K562 (cell line): ENCODE results near the gene PDE6G. TPM values are rescaled to one million over a fixed set of nuclear protein-coding genes. Genes with fewer than 3 reads are reported as not detected.

Source experiments
- ARID1B ChIP-seq: fragments of 450-650 bp; IDR thresholded peaks from 2 replicates; pipeline ENCODE4 v1.6.1; 2016; ENCODE audit warnings: antibody characterized with exemption, mild to moderate bottlenecking, inconsistent platforms
- ATF6 ChIP-seq: sonication (generic); formaldehyde crosslinking; IDR thresholded peaks from 2 replicates; pipeline ENCODE4 v1.4.0; 2020; ENCODE audit warnings: mild to moderate bottlenecking, missing genetic modification reagents
- FIP1L1 ChIP-seq: fragments of 200-400 bp; formaldehyde crosslinking; IDR thresholded peaks from 2 replicates; pipeline ENCODE4 v1.6.1; 2018; ENCODE audit warnings: mild to moderate bottlenecking, low read depth, low read length; ENCODE audit not compliant: poor library complexity, severe bottlenecking
- JUND ChIP-seq, 2 experiments: IDR thresholded peaks; 2 replicates in 1 of 2; 3 replicates in 1 of 2; pipeline ENCODE4 v1.6.1; 2011; ENCODE audit warnings: borderline replicate concordance in 2 of 2, low read depth in 2 of 2, low read length in 2 of 2, improper control_type of control experiment in 1 of 2, missing biosample characterization in 1 of 2, missing genetic modification characterization in 1 of 2, missing genetic modification reagents in 1 of 2
- KDM4B ChIP-seq, 2 experiments: fragments of 450-650 bp in 1 of 2; sonication (generic) in 1 of 2; IDR thresholded peaks; 2 replicates each; pipeline ENCODE4 v1.6.1; 2016 to 2017; ENCODE audit warnings: borderline replicate concordance in 2 of 2, antibody characterized with exemption in 1 of 2, low read depth in 1 of 2, mild to moderate bottlenecking in 1 of 2
- KDM5B ChIP-seq: fragments of 200-600 bp; sonication (generic); IDR thresholded peaks from 2 replicates; pipeline ENCODE4 v1.6.1; 2012; ENCODE audit warnings: low read depth, mild to moderate bottlenecking, moderate library complexity, low read length, control low read depth, inconsistent platforms; ENCODE audit not compliant: insufficient replicate concordance
- MLLT1 ChIP-seq, 2 experiments: fragments of 450-650 bp; IDR thresholded peaks; 2 replicates each; pipeline ENCODE4 v1.6.1; 2016
- POLR2B ChIP-seq: fragments of 450-650 bp; IDR thresholded peaks from 2 replicates; pipeline ENCODE4 v1.6.1; 2018; ENCODE audit warnings: low read depth; ENCODE audit not compliant: partially characterized antibody
- RB1 ChIP-seq: fragments of 450-650 bp; IDR thresholded peaks from 2 replicates; pipeline ENCODE4 v1.6.1; 2017; ENCODE audit warnings: low read depth, mild to moderate bottlenecking
- REST ChIP-seq, 2 experiments: fragments of 450-650 bp; formaldehyde crosslinking in 1 of 2; IDR thresholded peaks; 2 replicates each; pipeline versions ENCODE4 v1.4.0 to v1.6.1; 2014 to 2020; ENCODE audit warnings: mild to moderate bottlenecking in 2 of 2, borderline replicate concordance in 1 of 2, low read depth in 1 of 2
- TAF7 ChIP-seq: fragments of 450-650 bp; IDR thresholded peaks from 2 replicates; pipeline ENCODE4 v1.6.1; 2016; ENCODE audit warnings: missing genetic modification characterization, missing compliant biosample characterization
- TBP ChIP-seq: optimal IDR thresholded peaks from 2 replicates; pipeline ENCODE3; 2011; ENCODE audit warnings: low read depth, low read length, improper control_type of control experiment
- ZNF695 ChIP-seq: fragments of 450-650 bp; formaldehyde crosslinking; IDR thresholded peaks from 2 replicates; pipeline ENCODE4 v1.4.0; 2020; ENCODE audit warnings: mild to moderate bottlenecking, moderate library complexity
- polyA plus RNA-seq, 8 experiments: library from polyadenylated mRNA; depleted of rRNA in 4 of 8; stranded (reverse) in 5 of 8; unstranded in 3 of 8; fragments of >200 nt; fragmentation: Nextera tagmentation in 2 of 8; fragmentation: Illumina TruSeq in 1 of 8; extraction: Ambion mirVana in 2 of 8; extraction: Trizol in 1 of 8; gene quantifications; 2 replicates each; pipeline versions ENCODE4 v1.2.1 to v1.2.3, GENCODE V29; 2011 to 2014; ENCODE audit warnings: inconsistent platforms in 1 of 8, missing spikeins in 1 of 8
- total RNA-seq, 7 experiments: library from RNA; depleted of rRNA in 6 of 7; stranded (reverse); fragments of >200 nt in 6 of 7; fragmentation: Illumina TruSeq in 2 of 7; extraction: Trizol in 2 of 7; gene quantifications; 2 replicates each; pipeline versions ENCODE4 v1.2.1 to v1.2.3, GENCODE V29; 2011 to 2021; ENCODE audit warnings: low replicate concordance in 1 of 7

Gene PDE6G
- total and polyA plus RNA-seq, 9 of the 15 experiments (the other 6 are each of a cell fraction or from before 2014, with no cell fraction given) = 0.14 to 0.59 TPM; not detected in 7

- TF ChIP-seq REST (IDR thresholded peaks at IDR 0.05; ENCODE audit: borderline replicate concordance) (no peak), REST (CRISPR knock-in tag; IDR thresholded peaks at IDR 0.05; ENCODE audit: low read depth) (0 out of 2 replicates have a peak, but pooled peaks have one; percentile 28), FIP1L1 (peak; percentile 57), TBP (peak; percentile 90), KDM5B (peak; percentile 89), ARID1B (no peak), MLLT1 (IDR thresholded peaks at IDR 0.05) (0 out of 4 replicates have a peak, but pooled peaks of 1 of the 2 experiments have one; percentile 6), KDM4B (IDR thresholded peaks at IDR 0.05; ENCODE audit: borderline replicate concordance in 2 of 2, low read depth in 1 of 2) (peak in 1 of 2 experiments; percentile 93; a peak in 2 of 4 replicates), TAF7 (0 out of 2 replicates have a peak, but pooled peaks have one; percentile 23), ZNF695 (no peak), ATF6 (peak; percentile 40; the same call in 1 of the 2 replicates), JUND (IDR thresholded peaks at IDR 0.05; ENCODE audit: borderline replicate concordance, low read depth, low read length) (0 out of 2 replicates have a peak, but pooled peaks have one; percentile 13), JUND (tag; IDR thresholded peaks at IDR 0.05; ENCODE audit: borderline replicate concordance, low read depth, low read length) (no peak), POLR2B (peak; percentile 83), RB1 (peak; percentile 83)
Observed at GRCh38 chr17:81666342-81667191, 10.2 kb upstream of the PDE6G start, which contains the start of the genes CCDC137 and OXLD1 (continued).
